CD14-positive monocyte (primary cell): ENCODE measurements around the gene SPTAN1. TPM values are rescaled to one million over a fixed set of nuclear protein-coding genes. Genes with fewer than 3 reads are reported as not detected.

ENCODE experiments used
- DNase-seq, 3 donors: peaks; one replicate each; pipeline ENCODE4 v3.0.0-alpha.2; 2011 to 2022
- H2AFZ ChIP-seq: 2 replicates; pipeline ENCODE4 v1.6.0; 2012; ENCODE audit warnings: mild to moderate bottlenecking, low read depth, low read length, inconsistent platforms; ENCODE audit not compliant: insufficient read depth, poor library complexity, severe bottlenecking
- H3K27ac ChIP-seq, 2 donors: 1 replicate in 1 of 2; 2 replicates in 1 of 2; pipeline ENCODE4 v1.5.1; 2012 to 2013; ENCODE audit warnings: low read length in 2 of 2, control low read depth in 1 of 2, inconsistent platforms in 1 of 2, low read depth in 1 of 2, mild to moderate bottlenecking in 1 of 2
- H3K27me3 ChIP-seq, 2 donors: one replicate each; pipeline versions ENCODE4 v1.6.0 to v1.6.1; 2011 to 2013; ENCODE audit warnings: low read length in 2 of 2; ENCODE audit not compliant: control insufficient read depth in 2 of 2, insufficient read depth in 2 of 2
- H3K36me3 ChIP-seq, 2 donors: replicated peaks in 1 of 2; 1 replicate in 1 of 2; 2 replicates in 1 of 2; pipeline versions ENCODE4 v1.5.1 to v1.6.1; 2012 to 2013; ENCODE audit warnings: low read length in 2 of 2, control low read depth in 1 of 2, inconsistent platforms in 1 of 2, mild to moderate bottlenecking in 1 of 2; ENCODE audit not compliant: insufficient read depth in 2 of 2, control insufficient read depth in 1 of 2
- H3K4me1 ChIP-seq, 2 donors: 1 replicate in 1 of 2; 2 replicates in 1 of 2; pipeline versions ENCODE4 v1.5.1 to v1.6.1; 2012 to 2013; ENCODE audit warnings: low read length in 2 of 2, control low read depth in 1 of 2, inconsistent platforms in 1 of 2, mild to moderate bottlenecking in 1 of 2, moderate library complexity in 1 of 2; ENCODE audit not compliant: insufficient read depth in 2 of 2, control insufficient read depth in 1 of 2
- H3K4me2 ChIP-seq: replicated peaks from 2 replicates; pipeline ENCODE3; 2012; ENCODE audit warnings: low read length, moderate library complexity, mild to moderate bottlenecking; ENCODE audit not compliant: poor library complexity, severe bottlenecking; ENCODE audit errors: extremely low read depth
- H3K4me3 ChIP-seq, 3 experiments: fragments of 200-600 bp in 1 of 3; sonication (generic) in 1 of 3; replicated peaks in 1 of 3; 1 replicate in 2 of 3; 2 replicates in 1 of 3; pipeline ENCODE4 v1.5.1; 2011 to 2013; ENCODE audit warnings: low read length in 3 of 3, mild to moderate bottlenecking in 3 of 3, control low read depth in 2 of 3, low read depth in 2 of 3, inconsistent platforms in 1 of 3, moderate library complexity in 1 of 3
- H3K79me2 ChIP-seq: 2 replicates; pipeline ENCODE4 v1.6.0; 2012; ENCODE audit warnings: mild to moderate bottlenecking, control low read depth, inconsistent platforms, low read length, moderate library complexity; ENCODE audit not compliant: insufficient read depth
- H3K9ac ChIP-seq: 2 replicates; pipeline ENCODE4 v1.6.0; 2017; ENCODE audit warnings: low read length, mild to moderate bottlenecking; ENCODE audit not compliant: insufficient read depth, poor library complexity, severe bottlenecking
- H3K9me3 ChIP-seq, 2 donors: replicated peaks in 1 of 2; 1 replicate in 1 of 2; 2 replicates in 1 of 2; pipeline versions ENCODE4 v1.5.1 to v1.6.1; 2012 to 2013; ENCODE audit warnings: low read length in 2 of 2, control low read depth in 1 of 2; ENCODE audit not compliant: control insufficient read depth in 1 of 2, insufficient read depth in 1 of 2
- H4K20me1 ChIP-seq: 2 replicates; pipeline ENCODE4 v1.6.0; 2012; ENCODE audit warnings: mild to moderate bottlenecking, low read length, control low read depth, moderate library complexity; ENCODE audit not compliant: insufficient read depth
- H3K27ac Mint-ChIP-seq, 7 donors: one replicate each; pipeline ENCODE4 v1.8.0; 2020; ENCODE audit warnings: mild to moderate bottlenecking in 7 of 7, mixed read lengths in 7 of 7, moderate library complexity in 6 of 7, inconsistent platforms in 2 of 7
- H3K27me3 Mint-ChIP-seq, 3 donors: one replicate each; pipeline ENCODE4 v1.8.0; 2021 to 2022; ENCODE audit warnings: low read depth in 3 of 3, mild to moderate bottlenecking in 3 of 3, mixed read lengths in 3 of 3, moderate library complexity in 3 of 3, inconsistent platforms in 1 of 3
- H3K36me3 Mint-ChIP-seq, 2 donors: one replicate each; pipeline ENCODE4 v1.8.0; 2020; ENCODE audit warnings: mixed read lengths in 2 of 2, inconsistent platforms in 1 of 2, mild to moderate bottlenecking in 1 of 2
- H3K4me1 Mint-ChIP-seq: one replicate; pipeline ENCODE4 v1.8.0; 2020; ENCODE audit warnings: mild to moderate bottlenecking, mixed read lengths
- H3K4me3 Mint-ChIP-seq, 2 donors: one replicate each; pipeline ENCODE4 v1.8.0; 2020; ENCODE audit warnings: mild to moderate bottlenecking in 2 of 2, mixed read lengths in 2 of 2, moderate library complexity in 1 of 2
- H3K9me3 Mint-ChIP-seq, 7 donors: one replicate each; pipeline ENCODE4 v1.8.0; 2020 to 2022; ENCODE audit warnings: mixed read lengths in 7 of 7, mild to moderate bottlenecking in 6 of 7, moderate library complexity in 6 of 7, inconsistent platforms in 2 of 7
- CTCF ChIP-seq: fragments of 200-600 bp; IDR thresholded peaks from one replicate; pipeline ENCODE4 v1.8.0; 2022; ENCODE audit warnings: antibody characterized with exemption, mild to moderate bottlenecking
- WGBS: methylation state at CpG from one replicate; pipeline ENCODE4 v1.1.5; 2013; ENCODE audit warnings: missing lambda C conversion rate; ENCODE audit not compliant: insufficient coverage; 5-methylcytosine and 5-hydroxymethylcytosine counted together
- intact Hi-C, 2 donors: fragments of 100-400 bp; cut with micrococcal nuclease; formaldehyde crosslinking; loops; one replicate each; pipeline versions ENCODE4 v1.15.0 to v1.15.1; 2023
- polyA plus RNA-seq, 3 donors: library from polyadenylated mRNA; depleted of rRNA in 1 of 3; unstranded in 2 of 3; stranded (reverse) in 1 of 3; fragments of 300-500 nt in 2 of 3; fragments of >200 nt in 1 of 3; fragmentation: Illumina TruSeq in 2 of 3; gene quantifications; 1 replicate in 2 of 3; 2 replicates in 1 of 3; pipeline ENCODE4 v1.2.3, GENCODE V29; 2012 to 2021

SPTAN1 gene
- polyA plus RNA-seq, 3 donors = 6.2 to 40.8 (median 8.5) TPM

- DNase-seq = no peak
- Histone ChIP-seq H2AFZ (peak overlapping the region; percentile 93), H3K27ac (peak overlapping the region; percentile 72 to 80), H3K9ac (peak overlapping the region; percentile 82), H3K4me3 (peak overlapping the region; percentile 57 to 90 (median 84)), H3K4me2 (peak overlapping the region; percentile 92), H3K79me2 (peaks cover 30% of the 10 kb centered on the region), H3K36me3 (no peaks in the 10 kb centered on the region), H3K4me1 (peaks cover 25 to 32% of the 10 kb centered on the region in 2 donors), H4K20me1 (peaks cover 13% of the 10 kb centered on the region), H3K9me3 (no peaks in the 10 kb centered on the region), H3K27me3 (no peaks in the 10 kb centered on the region)
- Mint-ChIP-seq H3K36me3 (no peaks in the 10 kb centered on the region), H3K4me1 (peaks cover 24% of the 10 kb centered on the region), H3K27ac (peak overlapping the region; percentile 74 to 97 (median 93)), H3K4me3 (peak overlapping the region; percentile 88 to 95), H3K9me3 (peaks cover 0 to 3% (median 0%) of the 10 kb centered on the region in 7 donors), H3K27me3 (no peaks in the 10 kb centered on the region)
- TF ChIP-seq CTCF = no peak
- intact Hi-C loops = loop anchor here in 1 of 2 donors (5.0 kb wide), 1 partner anchor 44 kb away; no protein-coding TSS in a partner anchor
- 0% methylated on average over 18 of the region's 22 CpGs for WGBS
Measured at GRCh38 chr9:128551657-128552152, 682 bp upstream of the SPTAN1 start.

- Histone ChIP-seq H3K9me3 (no peaks in the 10 kb centered on the region), H3K27ac (peak overlapping the region in 1 of 2 donors; percentile 62), H3K4me3 (peak overlapping the region; percentile 52 to 90 (median 90)), H3K4me1 (peaks cover 25 to 32% of the 10 kb centered on the region in 2 donors), H3K9ac (peak overlapping the region; percentile 82), H3K36me3 (no peaks in the 10 kb centered on the region), H3K27me3 (no peaks in the 10 kb centered on the region), H2AFZ (peak overlapping the region; percentile 93), H4K20me1 (peaks cover 15% of the 10 kb centered on the region), H3K4me2 (peak overlapping the region; percentile 92), H3K79me2 (peaks cover 35% of the 10 kb centered on the region)
- H3K27ac Mint-ChIP-seq = no peak overlapping the region
- peaks cover 0 to 3% (median 0%) of the 10 kb centered on the region in 7 donors for H3K9me3 Mint-ChIP-seq
- under 1% methylated on average over 48 of the region's 59 CpGs for WGBS
- no peak overlapping the region for H3K4me3 Mint-ChIP-seq
- DNase-seq = peak; percentile 15 to 33 (median 30)
- TF ChIP-seq CTCF = no peak
- no peaks in the 10 kb centered on the region for H3K27me3 Mint-ChIP-seq
- intact Hi-C loops = loop anchor here in 1 of 2 donors (5.0 kb wide), 1 partner anchor 46 kb away; no protein-coding TSS in a partner anchor
- H3K36me3 Mint-ChIP-seq = no peaks in the 10 kb centered on the region
- H3K4me1 Mint-ChIP-seq = peaks cover 24% of the 10 kb centered on the region
Measured at GRCh38 chr9:128552744-128553440, 505 bp downstream of the SPTAN1 start.
